HEK293 (cell line): ENCODE measurements around the gene GRK5.
A peak's percentile ranks its signal among the peaks of the same experiment; 100 is the strongest.

ENCODE experiments used
- CTCF ChIA-PET: fragments of 350-600 bp; formaldehyde crosslinking; extraction: SDS; loops from one replicate; lab custom pipeline; 2021; ENCODE audit warnings: antibody characterized with exemption; lab: Yijun Ruan, JAX
- POLR2A ChIA-PET: fragments of 300-600 bp; formaldehyde crosslinking; extraction: SDS; loops from one replicate; lab custom pipeline; 2020; ENCODE audit warnings: antibody characterized with exemption, inconsistent platforms; lab: Yijun Ruan, JAX
- H3K27ac ChIP-seq: fragments of 200-500 bp; sonication (Bioruptor generic); 2 replicates; pipeline ENCODE4 v1.5.1; 2014; ENCODE audit warnings: low read depth, low read length, control low read depth, inconsistent platforms; ENCODE audit errors: extremely low read depth
- H3K36me3 ChIP-seq, 2 experiments: fragments of 200-500 bp in 1 of 2; sonication (Bioruptor generic) in 1 of 2; 1 replicate in 1 of 2; 2 replicates in 1 of 2; pipeline ENCODE4 v1.5.1; 2014 to 2017; ENCODE audit warnings: inconsistent platforms in 2 of 2, low read length in 2 of 2; ENCODE audit not compliant: control insufficient read depth in 2 of 2, insufficient read depth in 1 of 2
- H3K4me1 ChIP-seq: fragments of 200-500 bp; sonication (Bioruptor generic); 2 replicates; pipeline ENCODE4 v1.5.1; 2014; ENCODE audit warnings: mild to moderate bottlenecking, low read length, inconsistent platforms; ENCODE audit not compliant: control insufficient read depth, insufficient read depth
- H3K4me3 ChIP-seq: 2 replicates; pipeline ENCODE4 v1.5.1; 2011; ENCODE audit warnings: low read depth, mild to moderate bottlenecking, control low read depth, low read length, moderate library complexity
- H3K9me3 ChIP-seq: fragments of 200-500 bp; sonication (Bioruptor generic); 2 replicates; pipeline ENCODE4 v1.5.1; 2014; ENCODE audit warnings: low read depth, low read length, inconsistent platforms; ENCODE audit not compliant: control insufficient read depth, insufficient read depth
- EGR2 ChIP-seq: fragments of 450-650 bp; formaldehyde crosslinking; IDR thresholded peaks from 2 replicates; pipeline ENCODE4 v1.5.1; 2016; ENCODE audit warnings: low read depth, missing biosample characterization, missing genetic modification characterization
- KLF8 ChIP-seq: fragments of 450-650 bp; formaldehyde crosslinking; IDR thresholded peaks from 2 replicates; pipeline ENCODE4 v1.5.1; 2016; ENCODE audit warnings: missing biosample characterization, missing genetic modification characterization
- ZFHX2 ChIP-seq: fragments of 450-650 bp; formaldehyde crosslinking; conservative IDR thresholded peaks from 2 replicates; pipeline ENCODE4 v1.5.1; 2016; ENCODE audit warnings: missing biosample characterization, missing genetic modification characterization
- ZFP41 ChIP-seq: fragments of 450-650 bp; formaldehyde crosslinking; IDR thresholded peaks from 2 replicates; pipeline ENCODE4 v1.5.1; 2016; ENCODE audit warnings: missing biosample characterization, missing genetic modification characterization, borderline replicate concordance
- ZNF121 ChIP-seq: fragments of 450-650 bp; formaldehyde crosslinking; IDR thresholded peaks from 2 replicates; pipeline ENCODE4 v1.5.1; 2016; ENCODE audit warnings: missing biosample characterization, missing genetic modification characterization
- ZNF280C ChIP-seq: fragments of 450-650 bp; formaldehyde crosslinking; IDR thresholded peaks from 2 replicates; pipeline ENCODE4 v1.5.1; 2016; ENCODE audit warnings: missing biosample characterization, missing genetic modification characterization
- ZNF394 ChIP-seq: fragments of 450-650 bp; formaldehyde crosslinking; IDR thresholded peaks from 2 replicates; pipeline ENCODE4 v1.5.1; 2016; ENCODE audit warnings: missing biosample characterization, missing genetic modification characterization, mild to moderate bottlenecking, moderate library complexity, borderline replicate concordance
- ZNF514 ChIP-seq: fragments of 450-650 bp; formaldehyde crosslinking; IDR thresholded peaks from 2 replicates; pipeline ENCODE4 v1.5.1; 2016; ENCODE audit warnings: missing biosample characterization, missing genetic modification characterization
- ZNF548 ChIP-seq: fragments of 450-650 bp; formaldehyde crosslinking; IDR thresholded peaks from 2 replicates; pipeline ENCODE4 v1.5.1; 2016; ENCODE audit warnings: missing biosample characterization, missing genetic modification characterization
- ZNF670 ChIP-seq: fragments of 450-650 bp; formaldehyde crosslinking; IDR thresholded peaks from 2 replicates; pipeline ENCODE4 v1.5.1; 2016; ENCODE audit warnings: missing biosample characterization, missing genetic modification characterization, low read depth
- ZSCAN23 ChIP-seq: fragments of 450-650 bp; formaldehyde crosslinking; IDR thresholded peaks from 2 replicates; pipeline ENCODE4 v1.5.1; 2016; ENCODE audit warnings: missing biosample characterization, missing genetic modification characterization
- TF ChIP-seq, protein P1 (sequence below): fragments of 450-650 bp; formaldehyde crosslinking; IDR thresholded peaks from 2 replicates; pipeline ENCODE4 v1.5.1; 2016; ENCODE audit warnings: missing biosample characterization, missing genetic modification characterization, borderline replicate concordance
- TF ChIP-seq, protein P2 (sequence below): fragments of 450-650 bp; formaldehyde crosslinking; IDR thresholded peaks from 2 replicates; pipeline ENCODE4 v1.5.1; 2016; ENCODE audit warnings: missing biosample characterization, missing genetic modification characterization
- TF ChIP-seq, protein P3 (sequence below): fragments of 450-650 bp; formaldehyde crosslinking; IDR thresholded peaks from 2 replicates; pipeline ENCODE4 v1.5.1; 2017; ENCODE audit warnings: missing biosample characterization, missing genetic modification characterization

The GRK5 gene

GRCh38 chr10:119466076-119466475 is 258.7 kb downstream of the GRK5 start (continued):
- TF ChIP-seq, protein P1, sequence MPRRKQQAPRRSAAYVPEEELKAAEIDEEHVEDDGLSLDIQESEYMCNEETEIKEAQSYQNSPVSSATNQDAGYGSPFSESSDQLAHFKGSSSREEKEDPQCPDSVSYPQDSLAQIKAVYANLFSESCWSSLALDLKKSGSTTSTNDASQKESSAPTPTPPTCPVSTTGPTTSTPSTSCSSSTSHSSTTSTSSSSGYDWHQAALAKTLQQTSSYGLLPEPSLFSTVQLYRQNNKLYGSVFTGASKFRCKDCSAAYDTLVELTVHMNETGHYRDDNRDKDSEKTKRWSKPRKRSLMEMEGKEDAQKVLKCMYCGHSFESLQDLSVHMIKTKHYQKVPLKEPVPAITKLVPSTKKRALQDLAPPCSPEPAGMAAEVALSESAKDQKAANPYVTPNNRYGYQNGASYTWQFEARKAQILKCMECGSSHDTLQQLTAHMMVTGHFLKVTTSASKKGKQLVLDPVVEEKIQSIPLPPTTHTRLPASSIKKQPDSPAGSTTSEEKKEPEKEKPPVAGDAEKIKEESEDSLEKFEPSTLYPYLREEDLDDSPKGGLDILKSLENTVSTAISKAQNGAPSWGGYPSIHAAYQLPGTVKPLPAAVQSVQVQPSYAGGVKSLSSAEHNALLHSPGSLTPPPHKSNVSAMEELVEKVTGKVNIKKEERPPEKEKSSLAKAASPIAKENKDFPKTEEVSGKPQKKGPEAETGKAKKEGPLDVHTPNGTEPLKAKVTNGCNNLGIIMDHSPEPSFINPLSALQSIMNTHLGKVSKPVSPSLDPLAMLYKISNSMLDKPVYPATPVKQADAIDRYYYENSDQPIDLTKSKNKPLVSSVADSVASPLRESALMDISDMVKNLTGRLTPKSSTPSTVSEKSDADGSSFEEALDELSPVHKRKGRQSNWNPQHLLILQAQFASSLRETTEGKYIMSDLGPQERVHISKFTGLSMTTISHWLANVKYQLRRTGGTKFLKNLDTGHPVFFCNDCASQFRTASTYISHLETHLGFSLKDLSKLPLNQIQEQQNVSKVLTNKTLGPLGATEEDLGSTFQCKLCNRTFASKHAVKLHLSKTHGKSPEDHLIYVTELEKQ (tag by site-specific recombination) = no peak
- TF ChIP-seq, all 188 proteins: peak for 0

- ChIA-PET CTCF (interaction anchor here (1.0 to 1.3 kb wide), 2 partner anchors 12 to 21 kb away, joined by 3 to 4 read pairs; no protein-coding TSS in a partner anchor), POLR2A (no interaction called here)
- TF ChIP-seq, protein P2, sequence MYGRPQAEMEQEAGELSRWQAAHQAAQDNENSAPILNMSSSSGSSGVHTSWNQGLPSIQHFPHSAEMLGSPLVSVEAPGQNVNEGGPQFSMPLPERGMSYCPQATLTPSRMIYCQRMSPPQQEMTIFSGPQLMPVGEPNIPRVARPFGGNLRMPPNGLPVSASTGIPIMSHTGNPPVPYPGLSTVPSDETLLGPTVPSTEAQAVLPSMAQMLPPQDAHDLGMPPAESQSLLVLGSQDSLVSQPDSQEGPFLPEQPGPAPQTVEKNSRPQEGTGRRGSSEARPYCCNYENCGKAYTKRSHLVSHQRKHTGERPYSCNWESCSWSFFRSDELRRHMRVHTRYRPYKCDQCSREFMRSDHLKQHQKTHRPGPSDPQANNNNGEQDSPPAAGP = no peak
- TF ChIP-seq ZFP41 (no peak), KLF8 (tag by site-specific recombination) (no peak)
- Histone ChIP-seq H3K4me3 (no peak overlapping the region), H3K4me1 (no peaks in the 10 kb centered on the region), H3K27ac (no peak overlapping the region), H3K36me3 (no peaks in the 10 kb centered on the region), H3K9me3 (no peaks in the 10 kb centered on the region)
Measured at GRCh38 chr10:119466655-119467054, 259.3 kb downstream of the GRK5 start.

GRCh38 chr10:119468542-119469324 is 261.4 kb downstream of the GRK5 start:
- Histone ChIP-seq H3K27ac (no peak overlapping the region), H3K9me3 (no peaks in the 10 kb centered on the region), H3K36me3 (no peaks in the 10 kb centered on the region), H3K4me3 (no peak overlapping the region), H3K4me1 (no peaks in the 10 kb centered on the region)
- TF ChIP-seq ZNF280C (tag by site-specific recombination) (no peak), ZNF394 (tag by site-specific recombination) (no peak), ZNF670 (no peak), ZFHX2 (tag by site-specific recombination) (peak; percentile 31; the same call in 1 of the 2 replicates), EGR2 (tag by site-specific recombination) (0 out of 2 replicates have a peak, but pooled peaks have one; percentile 18)
- ChIA-PET POLR2A (no interaction called here), CTCF (interaction anchor here (1.3 kb wide), 1 partner anchor 271 kb away, joined by 3 read pairs; no protein-coding TSS in a partner anchor)

DNA sequence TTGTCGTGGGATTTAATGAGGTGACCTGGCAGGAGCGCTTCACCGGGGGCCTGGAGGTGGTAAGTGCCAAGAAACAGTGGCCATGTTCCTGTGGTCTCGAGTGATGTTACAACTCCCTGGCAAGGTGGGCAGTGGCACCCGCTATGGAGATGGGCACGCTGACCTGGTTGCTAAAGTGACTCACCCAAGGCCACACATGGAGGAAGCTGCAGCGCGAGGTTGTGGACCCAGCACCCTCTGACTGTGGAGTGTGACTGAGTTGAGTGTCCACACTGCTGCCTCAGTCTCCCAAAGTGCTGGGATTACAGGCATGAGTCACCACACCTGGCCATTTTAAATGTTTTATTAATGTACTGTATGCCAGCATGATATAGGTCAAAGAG is 261.9 kb downstream of the GRK5 start:
- POLR2A ChIA-PET = no interaction called here
- TF ChIP-seq ZNF548 = no peak
- TF ChIP-seq, protein P3, sequence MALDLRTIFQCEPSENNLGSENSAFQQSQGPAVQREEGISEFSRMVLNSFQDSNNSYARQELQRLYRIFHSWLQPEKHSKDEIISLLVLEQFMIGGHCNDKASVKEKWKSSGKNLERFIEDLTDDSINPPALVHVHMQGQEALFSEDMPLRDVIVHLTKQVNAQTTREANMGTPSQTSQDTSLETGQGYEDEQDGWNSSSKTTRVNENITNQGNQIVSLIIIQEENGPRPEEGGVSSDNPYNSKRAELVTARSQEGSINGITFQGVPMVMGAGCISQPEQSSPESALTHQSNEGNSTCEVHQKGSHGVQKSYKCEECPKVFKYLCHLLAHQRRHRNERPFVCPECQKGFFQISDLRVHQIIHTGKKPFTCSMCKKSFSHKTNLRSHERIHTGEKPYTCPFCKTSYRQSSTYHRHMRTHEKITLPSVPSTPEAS (tag by site-specific recombination) = no peak
- no peak for TF ChIP-seq ZSCAN23
- TF ChIP-seq ZNF514 = no peak
- TF ChIP-seq ZNF121 = no peak
- CTCF ChIA-PET = interaction anchor here (0.6 to 1.3 kb wide), 4 partner anchors 51 to 271 kb away, joined by 3 to 4 read pairs (median 3); no protein-coding TSS in a partner anchor
- Histone ChIP-seq H3K4me3 (no peak overlapping the region), H3K36me3 (no peaks in the 10 kb centered on the region), H3K9me3 (no peaks in the 10 kb centered on the region), H3K27ac (no peak overlapping the region), H3K4me1 (no peaks in the 10 kb centered on the region)
